Aorta (tissue), 5 donors: ENCODE measurements around the gene PRKRA. TPM values are rescaled to one million over a fixed set of nuclear protein-coding genes. Genes with fewer than 3 reads are reported as not detected.
"Not testable (repeated sequence)": the region's sequence is repeated elsewhere in the genome, so short reads cannot be mapped to it uniquely, and the experiment has no call there.

Source experiments
- ATAC-seq: fragments of 200-7000 bp; cut with Tn5 transposase; one replicate; pipeline ENCODE4 v1.9.1; 2022; ENCODE audit warnings: moderate library complexity; ENCODE audit not compliant: low FRiP score
- DNase-seq, 2 donors: peaks; one replicate each; pipeline ENCODE4 v3.0.0-alpha.2; 2020
- H3K27ac ChIP-seq, 2 donors: one replicate each; pipeline ENCODE4 v1.5.1; 2013; ENCODE audit warnings: low read length in 2 of 2, mild to moderate bottlenecking in 2 of 2, moderate library complexity in 2 of 2, control low read depth in 1 of 2, inconsistent platforms in 1 of 2, low read depth in 1 of 2
- H3K27me3 ChIP-seq, 2 donors: one replicate each; pipeline ENCODE4 v1.6.1; 2013; ENCODE audit warnings: control low read depth in 1 of 2, low read length in 1 of 2, mild to moderate bottlenecking in 1 of 2, moderate library complexity in 1 of 2; ENCODE audit not compliant: insufficient read depth in 2 of 2, control insufficient read depth in 1 of 2
- H3K36me3 ChIP-seq, 2 donors: one replicate each; pipeline ENCODE4 v1.6.1; 2013; ENCODE audit warnings: control low read depth in 1 of 2, low read length in 1 of 2, mild to moderate bottlenecking in 1 of 2; ENCODE audit not compliant: insufficient read depth in 2 of 2, control insufficient read depth in 1 of 2
- H3K4me1 ChIP-seq, 2 donors: one replicate each; pipeline ENCODE4 v1.6.1; 2013; ENCODE audit warnings: low read length in 2 of 2, control low read depth in 1 of 2, mild to moderate bottlenecking in 1 of 2, moderate library complexity in 1 of 2; ENCODE audit not compliant: insufficient read depth in 2 of 2, control insufficient read depth in 1 of 2
- H3K4me3 ChIP-seq, 2 donors: one replicate each; pipeline ENCODE4 v1.5.1; 2013; ENCODE audit warnings: low read length in 2 of 2, control low read depth in 1 of 2, mild to moderate bottlenecking in 1 of 2
- H3K9me3 ChIP-seq: one replicate; pipeline ENCODE4 v1.6.1; 2013; ENCODE audit warnings: mild to moderate bottlenecking, low read length; ENCODE audit not compliant: control insufficient read depth
- WGBS, 2 donors: extraction: QIAGEN DNeasy Blood & Tissue Kit; methylation state at CpG; one replicate each; pipeline ENCODE4 v1.1.7; 2013; 5-methylcytosine and 5-hydroxymethylcytosine counted together
- intact Hi-C, 2 donors: fragments of 100-400 bp; cut with DNase I; formaldehyde crosslinking; loops; one replicate each; pipeline versions ENCODE4 v1.14.2 to v1.15.0; 2022
- polyA plus RNA-seq, 2 donors: library from polyadenylated mRNA; stranded (reverse); fragments of 200-250 nt; gene quantifications; one replicate each; pipeline ENCODE4 v1.2.3, GENCODE V29; 2013
- total RNA-seq, 2 donors: library from RNA; stranded (reverse); fragmentation: NEBNext Ultra II Directional; extraction: Animal tissue kit (Norgen Biotek cat#: 25700); gene quantifications; one replicate each; pipeline ENCODE4 v1.2.1, GENCODE V29; 2021
- donor health status: healthy with polysubstance abuse.
- donor health status: Bipolar disorder and iron deficiency.
- donor health status: DM: no; HTN: no; CAD: no.
- donor health status: DM: no; HTN: no; CAD: no.
- donor health status: DM: yes; HTN: yes; CAD: no.

Gene PRKRA
- total and polyA plus RNA-seq, 4 donors = 43.1 to 69.9 (median 55.8) TPM

- Histone ChIP-seq H3K27me3 (no peaks in the 10 kb centered on the region), H3K36me3 (no peaks in the 10 kb centered on the region), H3K4me1 (no peaks in the 10 kb centered on the region), H3K4me3 (no peak overlapping the region), H3K27ac (no peak overlapping the region), H3K9me3 (no peaks in the 10 kb centered on the region)
- DNase-seq = no peak
- intact Hi-C loops = no loop called here
- ATAC-seq = no peak
- 96 to 99% methylated on average over 5 of the region's 5 CpGs for WGBS, 2 donors
Measured at GRCh38 chr2:178474560-178474959, 23.6 kb upstream of the PRKRA start.

GRCh38 chr2:178473931-178474330 is 23.0 kb upstream of the PRKRA start:
- WGBS, 2 donors = 37 to 42% methylated on average over 4 of the region's 4 CpGs
- intact Hi-C loops = no loop called here
- H3K27me3 ChIP-seq = no peaks in the 10 kb centered on the region
- no peaks in the 10 kb centered on the region for H3K9me3 ChIP-seq
- no peak for ATAC-seq
- no peak overlapping the region for H3K27ac ChIP-seq
- H3K4me3 ChIP-seq = no peak overlapping the region
- no peaks in the 10 kb centered on the region for H3K4me1 ChIP-seq
- no peak for DNase-seq
- H3K36me3 ChIP-seq = no peaks in the 10 kb centered on the region

GRCh38 chr2:178473373-178473772 is 22.4 kb upstream of the PRKRA start:
- Histone ChIP-seq H3K9me3 (no peaks in the 10 kb centered on the region), H3K4me1 (no peaks in the 10 kb centered on the region), H3K27ac (no peak overlapping the region), H3K36me3 (no peaks in the 10 kb centered on the region), H3K4me3 (no peak overlapping the region), H3K27me3 (no peaks in the 10 kb centered on the region)
- ATAC-seq (no peak), DNase-seq (no peak)
- WGBS, 2 donors = 86 to 98% methylated on average over 2 of the region's 2 CpGs
- intact Hi-C loops = no loop called here

- H3K4me1 ChIP-seq, H3K27ac ChIP-seq, H3K4me3 ChIP-seq, H3K9me3 ChIP-seq, H3K27me3 ChIP-seq, intact Hi-C loops, DNase-seq, H3K36me3 ChIP-seq, ATAC-seq: not testable (repeated sequence)
- 95% methylated on average over 5 of the region's 5 CpGs for WGBS, 2 donors
Measured at GRCh38 chr2:178471313-178471712, 20.3 kb upstream of the PRKRA start.

GRCh38 chr2:178469219-178469849 is 18.4 kb upstream of the PRKRA start:
- H3K27me3 ChIP-seq = no peaks in the 10 kb centered on the region
- intact Hi-C loops = no loop called here
- no peak overlapping the region for H3K27ac ChIP-seq
- H3K4me1 ChIP-seq = no peaks in the 10 kb centered on the region
- DNase-seq (no peak), ATAC-seq (no peak)
- H3K36me3 ChIP-seq = no peaks in the 10 kb centered on the region
- H3K4me3 ChIP-seq = no peak overlapping the region
- no peaks in the 10 kb centered on the region for H3K9me3 ChIP-seq
- 87 to 91% methylated on average over 7 of the region's 7 CpGs for WGBS, 2 donors

GRCh38 chr2:178457390-178457886 is 6.5 kb upstream of the PRKRA start:
- 87 to 89% methylated on average over 11 of the region's 11 CpGs for WGBS, 2 donors
- Histone ChIP-seq H3K36me3 (no peaks in the 10 kb centered on the region), H3K9me3 (no peaks in the 10 kb centered on the region), H3K4me1 (no peaks in the 10 kb centered on the region), H3K27ac (no peak overlapping the region), H3K4me3 (no peak overlapping the region), H3K27me3 (no peaks in the 10 kb centered on the region)
- ATAC-seq (no peak), DNase-seq (no peak)
- intact Hi-C loops = no loop called here

GRCh38 chr2:178455947-178456346 is 5.0 kb upstream of the PRKRA start:
- Histone ChIP-seq H3K27ac (no peak overlapping the region), H3K4me1 (no peaks in the 10 kb centered on the region), H3K9me3 (no peaks in the 10 kb centered on the region), H3K36me3 (no peaks in the 10 kb centered on the region), H3K4me3 (no peak overlapping the region), H3K27me3 (no peaks in the 10 kb centered on the region)
- DNase-seq = no peak
- ATAC-seq = no peak
- WGBS, 2 donors = 89 to 92% methylated on average over 5 of the region's 5 CpGs
- intact Hi-C loops = no loop called here

- intact Hi-C loops = loop anchor here in 1 of 2 donors (5.0 kb wide), 1 partner anchor 69 kb away; no protein-coding TSS in a partner anchor
- H3K27ac ChIP-seq = no peak overlapping the region
- ATAC-seq = no peak
- peaks cover 0 to 2% of the 10 kb centered on the region in 2 donors for H3K36me3 ChIP-seq
- no peak for DNase-seq
- no peaks in the 10 kb centered on the region for H3K9me3 ChIP-seq
- peaks cover 3 to 10% of the 10 kb centered on the region in 2 donors for H3K4me1 ChIP-seq
- 34% methylated on average over 5 of the region's 5 CpGs for WGBS, 2 donors
- H3K4me3 ChIP-seq = no peak overlapping the region
- no peaks in the 10 kb centered on the region for H3K27me3 ChIP-seq
Measured at GRCh38 chr2:178452870-178453269, 1.9 kb upstream of the PRKRA start.

GRCh38 chr2:178452334-178452733 is 1.4 kb upstream of the PRKRA start:
- WGBS, 2 donors = 97 to 100% methylated on average over 2 of the region's 2 CpGs
- intact Hi-C loops = loop anchor here in 1 of 2 donors (5.0 kb wide), 1 partner anchor 70 kb away; no protein-coding TSS in a partner anchor
- H3K4me1 ChIP-seq = peaks cover 3 to 10% of the 10 kb centered on the region in 2 donors
- peaks cover 0 to 2% of the 10 kb centered on the region in 2 donors for H3K36me3 ChIP-seq
- H3K27me3 ChIP-seq = no peaks in the 10 kb centered on the region
- ATAC-seq = no peak
- no peak for DNase-seq
- no peaks in the 10 kb centered on the region for H3K9me3 ChIP-seq
- no peak overlapping the region for H3K4me3 ChIP-seq
- H3K27ac ChIP-seq = no peak overlapping the region
